ENCODE results near the gene TPD52L1.

The TPD52L1 gene

GRCh38 chr6:125246566-125246965 lies 93.0 kb downstream of the TPD52L1 start:
- DNase-seq, result peak; percentile 15

DNA sequence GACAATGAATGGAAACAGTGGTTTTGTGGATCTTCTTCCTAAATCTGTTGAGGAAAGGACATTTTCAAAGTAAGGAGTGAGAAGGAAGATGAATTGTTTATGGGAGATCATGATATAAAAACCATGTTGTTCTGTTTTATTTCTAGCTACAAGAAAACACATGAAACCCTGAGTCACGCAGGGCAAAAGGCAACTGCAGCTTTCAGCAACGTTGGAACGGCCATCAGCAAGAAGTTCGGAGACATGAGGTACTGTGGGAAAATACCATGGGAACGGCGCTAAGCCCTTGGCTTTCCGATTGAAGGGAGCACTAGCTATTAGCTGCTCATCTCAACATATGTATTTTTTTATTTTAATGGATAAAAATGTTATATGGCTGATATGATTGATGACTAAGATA lies 94.6 kb downstream of the TPD52L1 start:
- no peak for DNase-seq

DNA sequence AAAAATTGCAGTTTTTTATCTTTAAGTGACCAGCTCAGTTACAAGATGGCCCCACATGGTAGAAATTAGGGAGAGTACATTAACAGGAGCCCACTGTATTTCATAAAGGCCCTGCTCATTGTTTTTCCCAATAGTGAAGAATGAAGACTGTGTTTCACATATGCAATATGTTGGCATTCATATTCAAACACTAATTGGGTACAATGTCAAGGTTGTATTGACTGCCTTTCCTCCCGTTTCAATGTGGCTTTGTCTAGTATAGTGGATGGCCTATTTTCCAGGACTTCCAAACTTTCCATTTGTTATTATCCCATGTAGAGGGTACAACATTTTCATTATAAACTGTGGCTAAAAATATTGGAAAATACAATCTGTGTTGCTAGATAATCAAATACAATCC lies 96.9 kb downstream of the TPD52L1 start:
- no peak for DNase-seq

- DNase-seq, result peak; percentile 30
Measured at GRCh38 chr6:125251516-125252220, 98.1 kb downstream of the TPD52L1 start.

DNA sequence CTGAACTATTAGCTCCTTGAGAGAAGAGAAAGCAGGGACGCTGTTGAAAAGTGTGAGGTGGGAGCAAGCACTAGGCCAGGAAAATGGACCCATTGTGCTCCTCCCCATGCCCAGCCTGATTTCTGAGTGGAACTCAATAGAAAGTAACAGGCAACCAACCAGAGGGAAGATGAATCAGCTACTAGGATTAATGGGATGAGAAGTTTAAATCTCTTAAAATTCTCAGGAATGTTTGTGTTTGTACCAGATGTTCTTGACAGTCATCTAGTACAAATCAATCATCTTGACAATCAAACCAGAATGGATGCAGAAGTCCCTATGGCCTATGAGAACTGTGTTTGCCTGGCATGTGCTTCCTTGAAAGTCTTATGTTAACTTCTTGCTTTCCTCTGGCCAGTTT lies 99.3 kb downstream of the TPD52L1 start:
- DNase-seq, result peak; percentile 80

GRCh38 chr6:125253881-125254280 lies 100.3 kb downstream of the TPD52L1 start:
- DNase-seq, result no peak

DNA sequence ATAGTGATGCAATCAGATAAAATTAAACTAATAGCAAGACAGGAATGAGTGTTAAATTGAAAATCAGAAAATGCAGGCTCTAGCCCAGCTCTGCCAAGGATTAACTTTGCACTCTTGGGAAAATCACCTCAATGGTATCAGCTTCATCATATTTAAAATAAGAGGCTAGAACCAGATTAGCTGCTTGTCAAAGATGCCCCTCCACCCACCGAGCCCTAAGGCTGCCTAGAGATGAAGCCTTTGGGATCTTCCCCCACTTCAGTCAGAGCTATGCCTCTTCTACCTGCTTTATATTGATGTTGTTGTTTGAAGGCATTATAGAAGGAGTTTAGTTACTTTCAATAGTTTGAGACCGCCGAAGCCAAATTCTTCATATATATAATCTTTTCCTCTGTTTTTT lies 100.7 kb downstream of the TPD52L1 start:
- no peak for DNase-seq

DNA sequence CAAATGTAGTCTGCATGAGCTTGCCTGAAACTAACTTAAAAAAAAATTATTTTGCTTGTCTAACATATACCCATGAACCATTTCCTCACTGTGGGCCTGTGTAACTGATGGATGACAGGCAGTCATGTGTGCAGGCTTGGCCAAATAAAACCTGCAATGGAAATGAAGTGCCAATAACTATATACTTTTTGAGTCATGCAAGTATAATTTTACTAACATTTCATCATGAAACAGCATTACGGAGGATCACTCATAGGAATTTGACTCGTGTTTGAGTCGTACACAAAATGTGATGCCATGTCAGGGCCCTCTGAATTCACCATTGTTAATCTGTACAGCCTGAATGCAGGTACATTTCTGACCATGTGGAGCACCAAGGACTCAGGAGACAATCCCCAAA lies 101.6 kb downstream of the TPD52L1 start:
- peak; percentile 46 for DNase-seq

- no peak for DNase-seq
Measured at GRCh38 chr6:125257351-125257750, 103.8 kb downstream of the TPD52L1 start.

DNA sequence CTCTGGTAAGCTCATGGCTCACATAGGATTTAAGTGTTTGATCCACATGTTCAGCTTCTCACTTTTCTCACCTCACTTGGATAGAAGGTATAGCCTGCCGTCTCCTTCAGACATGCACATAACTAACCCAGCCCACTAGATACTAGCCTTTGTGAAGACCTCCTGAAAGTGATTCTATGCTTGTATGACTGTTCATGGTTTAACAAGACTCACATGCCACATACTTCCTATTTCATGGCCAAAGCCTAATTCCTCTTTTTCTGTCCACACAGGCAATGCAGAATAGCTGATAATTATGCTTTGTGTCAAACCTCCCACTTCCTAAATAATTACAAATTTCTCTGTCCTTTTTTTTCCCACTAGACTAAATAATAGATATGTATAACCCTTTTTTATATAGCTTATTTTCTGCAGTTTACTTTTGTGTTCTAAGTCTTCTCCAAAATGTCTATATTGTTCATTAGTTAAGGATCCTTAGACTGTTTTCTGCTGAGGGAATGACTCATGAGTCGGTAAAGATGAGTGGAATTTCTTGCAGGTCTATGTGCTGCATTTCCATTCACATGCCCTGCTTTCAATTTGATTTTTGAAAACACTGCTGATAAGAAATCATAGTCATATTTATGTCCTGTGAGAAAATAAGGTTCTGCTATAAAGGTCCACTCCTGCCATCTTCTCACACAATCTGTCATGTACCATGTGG lies 105.2 kb downstream of the TPD52L1 start:
- DNase-seq, result peak; percentile 14

GRCh38 chr6:125259354-125259736 lies 105.8 kb downstream of the TPD52L1 start:
- no peak for DNase-seq

DNA sequence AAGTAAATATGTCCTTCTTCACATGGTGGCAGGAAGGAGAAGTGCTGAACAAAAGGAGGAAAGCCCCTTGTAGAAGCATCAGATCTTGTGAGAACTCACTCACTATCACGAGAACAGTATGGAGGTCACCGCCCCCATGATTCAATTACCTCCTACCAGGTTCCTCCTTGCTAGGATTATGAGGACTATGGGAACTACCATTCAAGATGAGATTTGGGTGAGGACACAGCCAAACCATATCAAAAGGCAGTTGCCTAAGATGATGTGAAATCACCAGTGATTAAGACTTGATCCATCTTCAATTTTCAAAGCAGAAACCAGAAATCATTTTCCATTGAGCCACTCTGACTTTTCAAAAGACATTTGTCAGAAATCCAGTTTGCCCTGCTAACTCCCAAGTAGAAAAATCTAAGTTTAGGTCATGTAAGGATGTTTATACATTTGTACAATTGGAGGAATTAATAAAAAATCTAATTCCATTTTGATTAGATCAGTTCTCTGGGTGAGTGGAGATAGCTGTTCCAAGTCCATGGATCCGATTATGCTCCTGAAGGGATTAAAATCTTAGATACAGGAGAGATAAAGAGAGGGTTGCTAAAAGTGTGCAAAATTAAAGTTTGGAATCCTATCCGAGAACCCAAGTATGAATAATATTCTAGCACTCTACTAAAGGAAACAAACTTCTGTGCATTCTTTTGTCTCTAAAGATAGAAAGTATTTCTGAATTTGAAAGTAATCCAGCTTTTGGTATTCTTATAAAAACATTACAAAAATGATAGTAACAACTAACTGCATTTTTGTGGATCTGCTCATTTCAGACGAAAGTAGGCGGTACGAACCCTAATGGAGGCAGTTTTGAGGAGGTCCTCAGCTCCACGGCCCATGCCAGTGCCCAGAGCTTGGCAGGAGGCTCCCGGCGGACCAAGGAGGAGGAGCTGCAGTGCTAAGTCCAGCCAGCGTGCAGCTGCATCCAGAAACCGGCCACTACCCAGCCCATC lies 108.7 kb downstream of the TPD52L1 start:
- peak; percentile 81 for DNase-seq

DNA sequence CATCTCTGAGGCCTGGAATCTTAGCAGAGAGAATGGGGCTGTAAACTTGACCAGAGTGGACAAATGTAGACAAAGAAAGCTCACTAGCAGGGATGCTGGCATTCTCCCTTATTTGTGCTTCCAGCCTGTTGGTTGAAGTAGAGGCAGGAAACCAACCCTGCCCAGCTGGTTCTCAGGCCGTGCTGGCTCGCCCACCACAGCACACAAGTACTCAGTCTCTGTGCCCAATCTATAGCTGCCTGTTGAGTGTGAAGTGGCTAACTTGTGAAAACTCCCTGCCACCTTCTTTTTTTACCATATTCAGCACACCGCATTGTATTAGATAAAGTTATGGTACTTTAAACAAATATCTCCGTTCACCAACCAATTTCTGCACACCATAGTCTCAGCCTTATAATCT lies 110.9 kb downstream of the TPD52L1 start:
- no peak for DNase-seq

GRCh38 chr6:125267806-125268523 lies 114.4 kb downstream of the TPD52L1 start:
- DNase-seq, result no peak

DNA sequence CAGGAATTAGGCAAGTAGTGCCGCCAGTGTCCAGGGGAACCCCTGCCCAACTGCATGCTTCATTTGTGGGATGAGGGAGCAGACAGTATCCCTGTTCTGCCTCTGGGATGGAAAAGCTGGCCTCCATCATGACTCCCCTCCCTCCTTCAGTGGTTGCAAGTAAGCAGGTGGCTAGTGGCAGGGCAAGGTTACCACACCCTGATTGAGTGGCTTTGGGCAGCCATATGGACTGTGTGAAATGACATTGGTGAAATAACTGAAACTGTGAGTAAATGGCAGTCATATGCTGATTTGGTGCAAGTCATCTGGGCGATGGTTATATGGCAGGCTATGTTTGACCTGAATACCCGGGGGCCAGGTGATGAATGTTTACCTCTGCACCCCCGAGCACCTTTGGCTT lies 115.2 kb downstream of the TPD52L1 start:
- no peak for DNase-seq

DNA sequence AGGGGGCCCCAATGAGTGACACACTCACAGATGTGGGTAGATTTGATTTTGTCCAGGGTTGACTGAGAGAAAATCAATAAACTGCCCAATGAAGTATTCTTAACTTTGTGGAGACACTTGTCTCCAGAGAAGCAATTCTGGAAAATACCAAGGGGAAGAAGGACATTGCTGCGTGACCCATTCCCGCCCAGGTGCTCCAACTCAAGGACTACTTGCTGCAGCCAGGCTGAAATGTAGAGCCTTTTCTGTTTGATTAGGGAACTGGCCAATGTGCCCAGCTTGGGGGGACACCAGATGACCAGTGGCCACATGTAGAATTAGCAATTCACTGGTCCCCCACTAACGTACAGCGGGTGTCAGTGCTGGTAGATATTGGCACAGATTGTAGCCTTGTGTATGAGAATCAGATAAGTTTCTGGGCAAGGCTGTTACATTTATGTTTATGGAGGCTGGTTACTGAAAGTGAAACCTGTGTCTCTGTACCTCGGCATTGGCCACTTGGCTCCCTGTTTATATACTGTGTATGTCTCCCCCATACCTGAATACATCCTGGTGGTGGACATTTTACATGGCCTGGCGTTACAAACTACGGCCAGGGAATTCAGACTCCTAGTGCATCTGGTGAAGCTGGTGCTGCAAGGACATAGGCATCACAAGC lies 115.9 kb downstream of the TPD52L1 start:
- no peak for DNase-seq

- DNase-seq, result no peak
Measured at GRCh38 chr6:125270380-125270779, 116.8 kb downstream of the TPD52L1 start.

GRCh38 chr6:125271486-125272159 lies 118.0 kb downstream of the TPD52L1 start:
- DNase-seq, result no peak

DNA sequence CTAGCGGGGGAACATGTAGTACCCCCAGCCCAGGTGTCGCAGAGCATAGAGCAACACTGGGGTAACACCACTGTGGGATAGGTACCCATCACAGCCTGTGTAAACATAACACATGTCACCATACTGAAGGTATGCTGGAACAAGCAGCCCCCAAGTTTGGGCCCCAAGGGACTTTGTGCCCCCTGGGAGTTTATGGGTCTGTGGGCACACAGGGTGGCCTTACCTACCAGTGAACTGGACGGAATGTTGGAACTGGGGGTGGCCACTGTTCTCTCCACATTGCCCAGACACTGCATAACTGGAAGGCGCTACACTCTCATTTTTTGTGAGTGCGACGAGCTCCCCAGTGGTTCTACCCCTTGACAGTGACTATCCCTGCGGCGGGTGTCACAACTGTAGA lies 119.7 kb downstream of the TPD52L1 start:
- no peak for DNase-seq

DNA sequence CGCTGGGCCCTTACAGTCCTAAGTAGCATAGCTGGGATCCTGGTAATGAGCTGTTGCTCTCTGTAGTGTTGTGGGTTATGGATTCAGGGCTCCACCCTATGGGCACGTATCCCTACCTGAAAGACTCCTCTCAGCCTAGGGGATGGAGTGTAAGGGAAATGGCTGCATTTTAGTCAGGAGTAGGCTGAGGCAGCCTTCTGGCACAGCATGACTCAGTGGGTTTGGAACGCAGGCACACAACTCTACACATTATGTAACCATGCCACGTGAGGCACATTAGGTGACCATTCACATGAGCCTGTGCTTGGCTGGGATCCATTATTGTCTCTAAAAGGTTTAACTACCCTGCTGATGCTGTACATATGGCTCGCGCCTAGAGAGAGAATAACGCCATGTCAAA lies 120.4 kb downstream of the TPD52L1 start:
- no peak for DNase-seq

- DNase-seq, result no peak
Measured at GRCh38 chr6:125274935-125275334, 121.4 kb downstream of the TPD52L1 start.

Data from fibroblast of skin of abdomen (primary cell).